ENCODE data around the gene MRPL19.

DNA sequence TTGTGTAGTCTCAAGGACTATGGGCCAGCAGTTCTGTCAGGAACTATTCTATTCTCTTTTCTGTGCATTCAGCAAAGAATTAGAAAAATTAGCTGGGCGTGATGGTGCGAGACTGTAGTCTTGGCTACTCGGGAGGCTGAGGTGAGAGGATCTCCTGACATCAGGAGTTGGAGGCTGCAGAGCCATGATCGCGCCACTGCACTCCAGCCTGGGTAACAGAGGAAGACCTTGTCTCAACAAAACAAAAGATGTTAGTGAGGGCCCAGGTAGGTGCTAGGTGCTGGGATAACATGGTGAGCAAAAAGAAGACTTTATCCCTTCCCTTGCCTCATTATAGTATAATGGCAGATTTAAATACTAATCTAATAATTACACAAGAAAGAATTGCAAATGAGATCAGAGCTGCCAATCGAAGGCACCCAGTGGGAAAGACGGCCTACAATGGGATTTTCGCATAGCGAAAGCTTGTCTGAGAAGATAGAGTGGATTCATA, 447 bp upstream of the MRPL19 start:
- no peak for TF ChIP-seq CTCF (IDR thresholded peaks at IDR 0.05)
- no peak for TF ChIP-seq POLR2A (IDR thresholded peaks at IDR 0.05)

Data from thyroid gland (tissue), 4 donors.